Measurements from ENCODE around the gene SMC4.
"Not testable (repeated sequence)": the region's sequence is repeated elsewhere in the genome, so short reads cannot be mapped to it uniquely, and the experiment has no call there.

SMC4 gene

DNA sequence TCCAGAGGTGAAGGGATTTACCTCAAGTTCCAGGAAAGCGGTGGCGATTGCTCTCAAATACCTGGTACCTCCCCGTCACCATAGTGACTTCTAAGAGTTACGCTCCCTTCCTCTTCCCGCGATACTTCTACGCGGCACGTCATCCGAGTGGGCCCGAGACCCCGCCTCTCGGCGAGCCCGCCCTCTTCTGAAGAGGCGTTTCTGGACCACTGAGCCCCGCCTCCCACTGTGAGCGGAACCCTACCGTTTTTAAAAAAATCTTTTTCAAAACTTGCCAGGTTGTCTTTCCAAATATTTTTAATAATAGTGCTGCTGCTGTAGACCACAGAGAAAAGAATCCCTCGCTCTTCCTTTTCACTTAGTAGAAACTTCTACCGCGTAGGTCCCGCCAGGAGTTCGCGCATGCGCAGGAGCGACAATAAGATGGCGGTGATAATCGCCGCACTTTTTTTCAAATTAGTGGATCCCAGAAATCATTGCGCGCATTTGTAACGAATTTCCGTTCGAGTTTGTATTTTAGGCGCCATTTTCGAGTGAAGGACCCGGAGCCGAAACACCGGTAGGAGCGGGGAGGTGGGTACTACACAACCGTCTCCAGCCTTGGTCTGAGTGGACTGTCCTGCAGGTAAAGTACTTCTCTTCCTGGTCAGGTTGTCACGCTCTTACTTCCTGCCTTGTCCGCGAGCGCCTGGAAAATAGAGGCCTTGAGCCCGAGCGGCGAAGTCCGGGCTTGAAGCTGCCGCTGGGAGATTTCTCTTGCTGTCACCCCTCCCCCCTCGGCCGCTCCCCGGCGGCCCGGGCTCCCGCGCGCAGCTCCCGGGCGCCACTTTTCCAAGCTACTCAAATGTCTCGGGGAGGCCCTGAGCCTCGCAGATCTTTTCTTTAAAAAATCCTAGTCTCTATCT is at the start of gene SMC4, which contains the start of gene IFT80:
TSS of gene SMC4 (plus strand) at position 526 of the 905 bp plus-strand sequence. CDS start 1,177 bp downstream, outside the sequence.
TSS of gene IFT80 (minus strand) at position 101 of the 905 bp plus-strand sequence. CDS start 14,625 bp downstream, outside the sequence.
- DNase-seq: peak; percentile 96

DNA sequence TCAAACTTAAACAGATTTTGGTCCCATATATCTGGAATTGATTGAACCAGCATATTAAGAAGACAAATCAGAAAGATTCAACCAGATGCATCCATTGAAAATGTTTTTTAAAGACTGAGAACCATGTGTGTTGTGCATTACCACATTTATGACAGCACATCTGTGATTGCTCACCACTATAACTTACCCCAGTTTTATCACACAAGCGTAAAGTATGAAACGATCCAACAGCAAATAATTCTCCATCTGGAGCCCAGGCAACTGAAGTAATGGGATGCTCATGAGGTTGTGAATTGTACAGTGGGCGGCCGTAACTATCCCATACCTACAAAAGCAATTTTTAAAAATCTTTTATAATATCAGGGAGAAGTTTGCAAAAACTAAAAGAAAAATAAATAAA is 43.6 kb upstream of the SMC4 start:
- DNase-seq: no peak

DNA sequence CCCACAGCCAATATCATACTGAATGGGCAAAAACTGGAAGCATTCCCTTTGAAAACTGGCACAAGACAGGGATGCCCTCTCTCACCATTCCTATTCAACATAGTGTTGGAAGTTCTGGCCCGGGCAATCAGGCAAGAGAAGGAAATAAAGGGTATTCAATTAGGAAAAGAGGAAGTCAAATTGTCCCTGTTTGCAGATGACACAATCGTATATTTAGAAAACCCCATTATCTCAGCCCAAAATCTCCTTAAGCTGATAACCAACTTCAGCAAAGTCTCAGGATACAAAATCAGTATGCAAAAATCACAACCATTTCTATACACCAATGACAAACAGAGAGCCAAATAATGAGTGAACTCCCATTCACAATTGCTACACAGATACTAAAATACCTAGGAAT is 36.6 kb upstream of the SMC4 start:
- DNase-seq: not testable (repeated sequence)

DNA sequence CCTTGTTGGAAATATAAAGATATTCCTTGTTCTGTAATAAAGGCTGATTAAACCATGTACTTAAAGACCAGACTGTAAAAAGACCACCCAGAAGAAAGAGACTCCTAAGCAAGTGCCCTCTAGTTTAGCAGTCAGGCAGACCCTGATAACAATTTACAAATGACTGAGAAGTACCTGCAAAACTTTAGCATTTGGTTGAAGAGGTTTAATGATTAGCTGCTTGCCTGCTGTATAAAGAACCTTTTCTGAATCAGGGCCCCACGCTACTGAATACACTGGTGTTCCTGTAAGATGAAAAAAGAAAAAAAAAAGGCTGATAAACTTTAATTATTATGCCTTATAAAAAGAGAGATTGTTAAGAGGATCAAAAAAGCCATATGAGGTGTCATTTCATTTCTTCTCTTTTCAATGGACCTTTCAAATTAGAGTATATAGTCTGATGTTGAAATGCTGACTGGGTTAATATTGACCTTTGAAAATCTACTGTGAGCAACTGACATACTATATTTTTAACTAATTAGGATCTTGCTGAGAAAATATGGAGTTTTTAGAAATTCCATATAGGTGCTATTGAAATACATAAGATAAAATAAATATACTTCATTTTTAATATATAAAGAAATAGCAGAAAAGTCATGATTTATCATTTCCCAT is 33.5 kb upstream of the SMC4 start:
- DNase-seq: no peak

DNA sequence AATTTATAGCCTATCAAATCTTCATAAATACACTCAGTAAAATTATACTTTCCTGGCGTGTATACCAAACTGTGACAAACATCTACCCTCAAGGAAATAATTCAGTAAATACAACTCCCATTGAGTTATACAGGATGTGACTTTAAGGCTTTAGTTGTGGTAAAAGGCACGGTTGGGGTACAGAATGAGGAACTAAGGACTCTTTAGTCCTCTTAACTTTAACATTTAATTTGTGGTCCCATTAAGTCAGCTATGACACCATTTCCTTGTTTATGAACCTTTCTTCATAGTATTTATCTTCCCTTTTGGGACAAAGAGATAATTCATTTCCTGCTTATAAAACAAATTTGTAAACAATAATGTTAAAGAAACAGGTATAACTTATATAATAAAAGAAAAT is 30.6 kb upstream of the SMC4 start:
- DNase-seq: no peak

DNA sequence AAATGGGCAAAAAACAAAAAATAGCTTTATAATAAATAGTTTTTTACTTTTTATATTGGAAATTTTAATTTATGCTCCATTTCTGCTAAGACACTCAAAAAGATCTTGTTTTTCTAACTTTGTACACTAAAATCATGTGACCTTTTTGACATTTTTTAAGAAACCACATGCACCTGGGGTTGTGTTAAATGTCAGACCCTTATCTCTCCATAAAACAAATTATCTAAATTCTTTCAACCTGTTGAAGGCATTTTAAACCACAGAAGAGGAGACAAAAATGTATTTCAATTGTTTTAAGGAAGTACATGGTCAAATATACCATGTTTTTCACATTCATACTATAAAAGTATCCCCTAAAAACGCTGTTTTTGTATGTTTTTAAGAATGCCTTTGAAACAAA is 29.7 kb upstream of the SMC4 start:
- DNase-seq: no peak

DNA sequence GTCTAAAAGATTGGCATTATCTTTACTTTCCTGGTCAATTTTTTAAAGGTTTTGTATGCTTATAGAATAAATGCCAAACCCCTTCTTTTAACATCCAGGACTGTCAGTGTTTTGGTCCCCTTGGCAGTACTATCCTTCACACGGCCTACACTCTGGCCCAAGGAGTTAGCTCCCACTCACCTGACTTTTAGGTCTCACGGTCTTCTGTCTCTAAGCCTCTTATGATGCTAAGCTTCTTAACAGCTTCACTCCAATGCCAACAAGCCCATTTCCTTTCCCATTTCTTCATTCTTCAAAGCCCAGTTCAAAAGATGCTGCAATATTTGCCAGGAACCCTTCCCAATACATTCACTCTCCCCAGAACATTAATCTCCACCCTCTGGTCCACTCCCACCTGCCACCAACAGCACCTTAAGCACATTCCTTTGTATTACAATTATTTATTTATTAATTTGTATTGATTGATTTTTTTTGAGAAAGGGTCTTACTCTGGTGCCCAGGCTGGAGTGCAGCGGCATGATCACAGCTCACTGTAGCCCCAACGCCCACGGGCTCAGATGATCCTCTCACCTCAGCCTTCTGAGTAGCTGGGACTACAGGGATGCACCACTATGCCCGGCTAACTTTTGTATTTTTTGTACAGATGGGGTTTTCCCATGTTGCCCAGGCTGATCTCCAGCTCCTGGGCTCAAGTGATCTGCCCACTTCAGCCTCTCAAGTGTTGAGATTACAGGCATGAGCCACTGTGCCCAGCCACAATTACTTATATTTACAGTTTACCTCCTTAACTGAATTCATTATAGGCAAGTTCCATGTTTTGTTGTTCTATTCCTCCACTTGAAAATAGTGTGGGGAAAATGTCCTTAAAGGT is 28.2 kb upstream of the SMC4 start:
- no peak for DNase-seq

DNA sequence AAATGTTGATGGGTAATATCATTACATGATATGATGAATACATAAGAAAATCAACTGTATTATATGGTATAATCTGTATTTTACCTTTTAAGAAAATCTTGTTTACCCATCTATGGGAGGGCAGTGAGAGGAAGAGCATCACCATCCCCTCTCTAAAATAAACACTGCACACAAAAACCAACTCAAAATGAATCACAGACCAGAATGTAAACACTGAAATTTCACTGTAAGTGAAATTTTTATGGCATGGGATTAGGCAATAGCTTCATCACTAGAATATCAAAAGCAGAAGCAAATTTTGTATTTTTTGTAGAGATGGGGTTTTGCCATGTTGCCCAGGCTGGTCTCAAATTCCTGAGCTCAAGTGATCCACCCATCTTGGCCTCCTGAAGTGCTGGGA is 26.7 kb upstream of the SMC4 start:
- no peak for DNase-seq

DNA sequence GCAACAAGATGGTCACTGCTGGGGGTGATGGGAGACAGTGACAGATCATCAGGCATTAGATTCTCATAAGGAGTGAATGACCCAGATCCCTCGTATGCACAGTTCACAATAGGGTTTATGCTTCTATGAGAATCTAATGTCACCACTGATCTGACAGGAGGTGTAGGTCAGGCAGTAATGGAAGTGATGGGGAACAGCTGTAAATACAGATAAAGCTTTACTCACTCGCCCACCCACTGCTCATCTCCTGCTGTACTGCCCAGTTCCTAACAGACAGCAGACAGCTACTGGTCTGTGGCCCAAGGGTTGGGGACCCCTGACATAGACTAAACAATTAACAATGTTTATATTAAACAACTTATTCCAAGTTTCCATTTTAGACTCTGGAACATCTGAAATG is 25.8 kb upstream of the SMC4 start:
- DNase-seq: no peak

DNA sequence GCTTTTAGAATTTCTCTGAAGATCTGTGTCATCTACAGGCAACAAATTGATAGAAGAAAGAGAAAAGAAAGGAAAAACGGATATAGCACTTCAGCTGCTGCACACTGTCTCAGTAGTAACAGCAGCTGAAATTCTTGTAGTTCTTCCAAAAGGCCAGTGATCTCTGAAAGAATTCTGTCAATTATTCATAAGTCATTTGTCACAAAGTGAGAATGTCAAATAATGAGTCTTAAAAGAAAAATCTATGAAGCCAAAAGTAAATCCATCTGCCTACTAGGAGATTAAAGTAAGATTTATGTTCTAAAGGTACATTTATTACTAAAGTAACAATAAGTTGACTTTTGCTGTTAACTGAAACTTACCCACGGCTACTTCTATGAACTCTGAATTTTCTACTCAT is 25.0 kb upstream of the SMC4 start:
- DNase-seq: no peak

DNA sequence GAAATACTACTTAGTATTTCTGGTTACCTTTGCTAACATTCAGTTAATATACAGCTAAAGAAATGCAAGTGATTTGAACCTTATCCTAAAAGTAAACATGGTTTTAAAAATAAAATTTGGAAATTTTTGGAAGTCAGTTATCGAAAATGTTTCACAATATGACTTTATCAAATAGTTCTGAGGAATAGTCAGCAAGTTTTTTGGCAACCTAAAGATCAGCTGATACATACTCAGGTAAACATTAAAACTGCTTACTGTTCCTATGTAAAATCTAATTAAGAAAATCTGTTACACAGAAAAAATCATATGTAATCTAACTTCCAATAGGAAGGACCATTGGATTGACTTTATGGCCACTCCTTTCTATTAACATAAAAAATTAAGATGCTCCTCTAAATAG is 24.5 kb upstream of the SMC4 start:
- DNase-seq: no peak

DNA sequence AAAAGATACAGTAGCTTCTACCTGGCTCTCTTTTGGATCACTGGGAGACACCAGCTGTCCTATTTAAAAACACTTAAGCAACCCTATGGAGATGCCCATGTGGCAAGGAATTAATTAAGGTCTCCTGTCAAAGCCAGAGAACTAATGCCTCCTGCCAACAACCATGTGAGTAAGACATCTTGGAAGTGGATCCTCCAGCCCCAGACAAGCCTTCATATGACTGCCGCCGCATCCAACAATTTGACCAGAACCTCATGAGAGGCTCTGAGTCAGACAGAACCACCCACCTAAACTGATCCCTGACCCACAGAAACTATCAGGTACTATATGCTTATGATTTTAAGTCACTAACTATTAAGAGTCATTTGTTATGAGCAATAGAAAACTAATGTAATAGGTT is 22.8 kb upstream of the SMC4 start:
- no peak for DNase-seq

DNA sequence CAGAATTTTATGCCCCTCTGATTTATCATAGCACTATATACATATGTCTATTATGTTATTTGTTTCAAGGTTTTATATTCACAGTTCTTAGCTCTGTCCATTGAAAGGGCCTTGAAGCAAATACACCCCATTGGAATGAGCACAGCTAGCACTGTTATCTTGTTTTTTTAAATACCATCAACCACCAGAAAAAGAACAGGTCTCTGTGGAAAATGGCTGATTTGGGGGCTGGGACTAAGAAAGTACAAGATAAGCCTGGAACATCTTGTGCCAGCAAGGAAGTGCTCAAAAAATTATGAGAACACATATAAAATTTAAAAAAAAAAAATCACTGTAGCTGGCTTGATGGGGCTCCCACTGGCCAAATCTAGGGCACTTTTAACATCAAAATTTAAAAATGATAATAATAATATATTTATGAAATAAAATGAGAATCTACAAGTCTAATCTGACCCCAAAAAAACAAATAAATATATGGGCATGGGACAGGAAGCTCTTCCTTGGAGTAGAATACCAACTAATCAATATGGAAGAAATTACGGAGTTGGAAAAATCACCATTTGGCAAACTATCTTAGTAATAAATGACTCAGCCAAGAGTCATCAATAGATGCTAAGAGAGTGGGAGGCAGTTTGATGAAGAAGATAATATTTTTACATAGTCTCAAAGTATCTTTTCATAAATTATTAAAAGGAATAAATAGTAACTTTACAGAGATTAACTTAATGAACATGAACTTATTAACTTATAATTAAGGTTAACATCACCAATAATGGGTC is 20.9 kb upstream of the SMC4 start:
- DNase-seq: no peak

DNA sequence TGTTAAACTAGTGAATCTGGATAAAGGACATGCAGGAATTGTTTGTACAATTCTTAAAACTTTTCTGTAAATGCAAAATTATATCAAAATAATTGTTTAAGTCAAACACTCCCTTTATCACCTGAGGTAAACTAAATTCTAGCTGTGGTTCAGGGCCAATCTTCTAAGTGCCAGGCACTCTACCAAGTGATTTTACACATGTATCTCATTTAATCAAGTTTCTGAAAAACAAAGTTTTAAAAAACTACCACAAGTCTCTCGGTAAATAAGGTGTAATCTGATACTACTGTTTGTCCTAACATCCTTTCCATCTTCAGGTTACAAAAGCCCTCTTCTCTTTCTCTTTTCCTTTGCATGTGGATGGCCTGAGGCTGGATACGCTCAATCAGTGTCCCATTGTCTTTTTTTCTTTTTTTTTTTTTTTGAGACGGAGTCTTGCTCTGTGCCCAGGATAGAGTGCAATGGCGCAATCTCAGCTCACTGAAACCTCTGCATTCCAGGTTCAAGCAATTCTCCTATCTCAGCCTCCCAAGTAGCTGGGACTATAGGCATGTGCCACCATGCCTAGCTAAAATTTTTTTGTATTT is 19.7 kb upstream of the SMC4 start:
- DNase-seq: no peak

DNA sequence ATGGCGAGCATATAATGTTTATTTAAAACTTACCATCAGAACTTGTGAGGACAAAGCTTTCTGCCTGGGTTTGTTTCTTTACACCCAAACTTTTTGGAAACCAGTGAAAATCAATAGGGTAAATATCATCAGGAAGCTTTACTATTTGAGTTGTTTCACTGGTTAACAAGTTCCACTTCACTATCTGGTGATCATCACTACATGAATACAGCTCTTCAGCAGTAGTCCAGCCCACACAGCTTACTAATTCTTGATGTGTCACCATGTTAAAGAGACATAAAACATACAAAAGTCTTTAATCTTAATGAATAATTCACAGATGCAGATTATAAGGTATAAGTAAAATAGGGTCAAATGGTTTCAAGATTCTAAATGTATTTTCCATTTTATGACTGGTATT is 18.0 kb upstream of the SMC4 start:
- no peak for DNase-seq

DNA sequence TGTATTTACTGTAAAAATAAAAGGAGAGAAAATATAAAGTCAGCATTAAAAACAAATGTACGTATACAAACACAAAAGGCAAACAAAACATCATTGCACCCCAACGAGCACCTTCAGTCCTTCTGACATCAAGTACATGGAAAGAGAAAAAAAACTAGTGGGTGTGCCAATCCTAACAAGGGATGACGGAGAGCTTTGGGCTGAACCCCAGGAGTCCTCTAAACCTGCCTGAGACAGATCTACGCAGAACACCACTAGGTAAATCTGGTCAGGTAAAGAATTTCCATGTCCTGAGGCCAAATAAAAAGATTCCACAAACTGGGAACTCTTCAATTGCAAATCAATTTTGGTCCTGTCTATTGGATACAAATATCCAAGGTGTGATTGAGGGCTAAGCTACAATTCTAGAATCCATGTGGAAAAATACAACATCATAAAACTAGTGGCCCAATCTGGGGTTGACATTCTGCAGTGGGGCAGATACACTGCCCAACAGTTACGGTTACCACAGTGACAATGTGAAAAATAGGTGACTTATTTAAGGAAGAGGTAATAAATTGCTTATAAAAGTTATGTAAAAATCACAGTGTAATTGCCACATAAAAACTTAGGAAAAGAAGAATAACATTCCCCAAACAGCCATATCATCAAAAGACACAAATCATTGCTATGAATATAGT is 14.7 kb upstream of the SMC4 start:
- no peak for DNase-seq

DNA sequence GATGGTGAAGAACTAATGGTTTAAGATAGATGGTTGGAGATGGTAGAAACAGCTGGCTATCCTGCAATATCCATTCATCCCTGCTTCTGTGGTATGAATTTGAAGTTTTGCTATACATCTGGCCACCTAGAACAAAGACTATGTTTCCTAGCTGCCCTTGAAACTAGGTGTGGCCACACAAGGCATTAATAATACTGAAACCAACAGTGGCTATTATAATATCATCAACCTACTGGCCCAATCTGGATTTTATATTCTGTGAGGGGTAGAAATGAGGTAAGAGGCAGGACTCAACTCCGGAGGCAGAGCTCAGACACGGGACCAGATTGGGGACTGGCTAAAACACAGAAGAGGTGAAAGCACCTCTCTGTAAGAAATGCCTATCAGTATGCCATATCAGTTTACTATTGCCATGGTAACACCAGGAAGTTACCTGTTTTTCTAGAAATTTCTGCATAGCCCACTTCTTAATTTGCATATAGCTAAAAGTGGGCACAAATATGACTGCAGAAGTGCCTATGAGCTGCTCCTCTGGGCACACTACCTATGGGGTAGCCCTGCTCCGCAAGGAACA is 8.8 kb upstream of the SMC4 start:
- DNase-seq: no peak

DNA sequence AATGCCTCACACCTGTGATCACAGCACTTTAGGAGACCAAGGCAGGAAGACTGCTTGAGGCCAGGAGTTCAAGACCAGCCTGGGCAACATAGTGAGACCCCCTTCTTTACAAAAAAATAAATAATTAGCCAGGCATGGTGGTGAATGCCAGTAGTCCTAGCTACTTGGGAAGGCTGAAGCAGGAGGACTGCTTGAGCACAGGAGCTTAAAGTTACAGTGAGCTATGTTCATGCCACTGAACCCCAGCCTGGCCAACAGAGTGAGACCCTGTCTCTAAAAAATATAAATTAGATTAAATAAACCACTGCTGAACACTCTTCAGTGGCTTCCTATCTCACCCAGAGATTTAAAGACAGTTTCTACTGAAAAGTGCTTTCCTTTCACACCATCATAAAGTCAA is 6.7 kb upstream of the SMC4 start:
- no peak for DNase-seq

DNA sequence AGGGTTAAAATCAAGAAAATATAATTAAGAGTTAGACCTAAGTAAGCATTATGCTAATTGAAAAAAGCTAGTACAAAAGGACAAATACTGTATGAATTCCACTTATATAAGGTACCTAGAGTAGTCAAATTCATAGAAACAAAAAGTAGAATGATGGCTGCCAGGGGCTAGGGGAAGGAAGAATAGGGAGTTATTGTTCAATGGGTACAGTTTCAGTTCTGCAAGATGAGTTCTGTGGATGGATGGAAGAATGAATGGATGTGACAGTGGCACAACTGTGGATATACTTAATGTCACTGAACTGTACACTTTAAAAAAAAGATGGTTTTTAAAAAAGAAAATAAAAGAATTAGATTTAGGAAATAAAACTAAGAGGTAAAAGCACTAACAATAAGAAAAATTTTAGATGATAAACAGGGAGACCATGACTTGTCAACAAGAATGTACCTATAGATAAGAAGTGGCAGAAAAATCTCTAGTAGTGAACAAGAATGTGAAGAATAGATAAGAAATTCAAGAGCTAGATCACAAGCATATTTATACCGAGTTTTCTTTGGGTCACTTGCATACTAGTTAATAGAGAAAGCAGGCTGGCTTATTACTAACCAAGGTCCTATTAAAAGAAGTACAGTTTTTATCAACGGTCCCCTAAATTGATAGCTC is 6.0 kb upstream of the SMC4 start:
- DNase-seq: no peak

DNA sequence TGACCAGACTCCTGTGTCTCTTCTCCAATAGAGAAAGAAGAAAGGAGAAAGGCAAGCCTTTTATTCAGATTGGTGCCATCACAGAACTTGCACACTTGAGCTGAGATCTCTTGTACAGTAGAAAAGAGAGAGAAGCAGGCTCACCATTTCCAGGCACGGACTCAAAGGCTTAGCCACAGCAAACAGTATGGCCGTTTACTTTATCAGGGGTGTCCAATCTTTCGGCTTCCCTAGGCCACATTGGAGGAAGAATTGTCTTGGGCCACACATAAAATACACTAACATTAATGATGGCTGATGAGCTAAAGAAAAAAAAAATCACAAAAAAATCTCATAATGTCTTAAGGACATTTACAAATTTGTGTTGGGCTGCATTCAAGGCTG is 5.4 kb upstream of the SMC4 start:
- DNase-seq: no peak

DNA sequence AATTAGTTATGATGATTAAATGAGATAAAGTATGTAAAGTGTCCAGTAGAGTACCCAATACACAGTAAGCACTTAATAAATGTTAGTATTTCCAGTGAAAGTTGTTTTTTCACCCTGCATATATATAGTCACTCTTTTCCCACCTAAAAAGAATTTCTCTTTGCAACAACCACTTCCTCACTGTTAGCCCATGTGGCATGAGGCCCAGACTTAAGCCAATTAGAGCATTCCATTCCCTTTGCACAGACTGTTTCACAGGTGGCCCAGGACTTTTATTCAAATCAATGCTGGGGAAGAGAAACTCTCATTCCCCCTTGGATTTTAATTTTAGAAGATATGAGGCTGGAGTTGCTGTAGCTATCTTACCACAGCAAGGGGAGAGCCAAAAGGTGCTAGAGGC is 4.2 kb upstream of the SMC4 start:
- DNase-seq: no peak

Data from activated T-cell treated with anti-CD3 and anti-CD28 coated beads, Interleukin-2, amount 50 U/mL, for 48 hours (primary cell).